ENCODE results near the gene KCTD20. TPM values are rescaled to one million over a fixed set of nuclear protein-coding genes. Genes with fewer than 3 reads are reported as not detected.

KCTD20 gene
- total and polyA plus RNA-seq, 2 of the 13 experiments (the other 11 are each of a cell fraction or from before 2014, with no cell fraction given): 52.7 to 67.1 TPM

DNA sequence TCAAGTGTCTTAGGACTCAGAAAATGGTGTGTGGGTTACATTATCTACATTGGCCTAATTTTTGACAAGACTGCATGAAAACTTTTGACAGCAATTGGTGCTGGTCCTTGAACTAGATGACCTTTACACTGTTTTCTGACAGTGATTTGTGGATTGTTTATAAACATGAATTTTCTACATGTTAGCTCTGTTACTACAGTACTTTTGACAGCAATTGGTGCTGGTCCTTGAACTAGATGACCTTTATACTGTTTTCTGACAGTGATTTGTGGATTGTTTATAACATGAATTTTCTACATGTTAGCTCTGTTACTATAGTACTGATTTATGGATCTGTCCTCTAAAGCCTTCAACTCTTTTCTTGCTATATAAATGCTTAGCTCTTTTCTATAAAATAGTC lies 16.7 kb downstream of the KCTD20 start (continued):
- TF ChIP-seq HDAC2 (CRISPR knock-in tag; IDR thresholded peaks at IDR 0.05) (peak; percentile 52; the same call in 1 of the 2 replicates), EED (CRISPR knock-in tag; IDR thresholded peaks at IDR 0.05) (no peak), ZNF160 (CRISPR knock-in tag; IDR thresholded peaks at IDR 0.05) (no peak), MIXL1 (CRISPR knock-in tag; IDR thresholded peaks at IDR 0.05) (0 out of 2 replicates have a peak, but pooled peaks have one; percentile 15), SSRP1 (CRISPR knock-in tag; IDR thresholded peaks at IDR 0.05) (no peak), POGZ (CRISPR knock-in tag; IDR thresholded peaks at IDR 0.05) (no peak), ZNF703 (CRISPR knock-in tag; IDR thresholded peaks at IDR 0.05; ENCODE audit: borderline replicate concordance) (no peak), GATAD2A (CRISPR knock-in tag; IDR thresholded peaks at IDR 0.05) (peak; percentile 26; the same call in 1 of the 2 replicates), MXI1 (IDR thresholded peaks at IDR 0.05; ENCODE audit: borderline replicate concordance, low read depth, low read length) (0 out of 3 replicates have a peak, but pooled peaks have one; percentile 42), GFI1 (CRISPR knock-in tag; IDR thresholded peaks at IDR 0.05; ENCODE audit: borderline replicate concordance) (peak; percentile 99), RARA (CRISPR knock-in tag; IDR thresholded peaks at IDR 0.05) (peak; percentile 48)
- TF ChIP-seq, protein P1, sequence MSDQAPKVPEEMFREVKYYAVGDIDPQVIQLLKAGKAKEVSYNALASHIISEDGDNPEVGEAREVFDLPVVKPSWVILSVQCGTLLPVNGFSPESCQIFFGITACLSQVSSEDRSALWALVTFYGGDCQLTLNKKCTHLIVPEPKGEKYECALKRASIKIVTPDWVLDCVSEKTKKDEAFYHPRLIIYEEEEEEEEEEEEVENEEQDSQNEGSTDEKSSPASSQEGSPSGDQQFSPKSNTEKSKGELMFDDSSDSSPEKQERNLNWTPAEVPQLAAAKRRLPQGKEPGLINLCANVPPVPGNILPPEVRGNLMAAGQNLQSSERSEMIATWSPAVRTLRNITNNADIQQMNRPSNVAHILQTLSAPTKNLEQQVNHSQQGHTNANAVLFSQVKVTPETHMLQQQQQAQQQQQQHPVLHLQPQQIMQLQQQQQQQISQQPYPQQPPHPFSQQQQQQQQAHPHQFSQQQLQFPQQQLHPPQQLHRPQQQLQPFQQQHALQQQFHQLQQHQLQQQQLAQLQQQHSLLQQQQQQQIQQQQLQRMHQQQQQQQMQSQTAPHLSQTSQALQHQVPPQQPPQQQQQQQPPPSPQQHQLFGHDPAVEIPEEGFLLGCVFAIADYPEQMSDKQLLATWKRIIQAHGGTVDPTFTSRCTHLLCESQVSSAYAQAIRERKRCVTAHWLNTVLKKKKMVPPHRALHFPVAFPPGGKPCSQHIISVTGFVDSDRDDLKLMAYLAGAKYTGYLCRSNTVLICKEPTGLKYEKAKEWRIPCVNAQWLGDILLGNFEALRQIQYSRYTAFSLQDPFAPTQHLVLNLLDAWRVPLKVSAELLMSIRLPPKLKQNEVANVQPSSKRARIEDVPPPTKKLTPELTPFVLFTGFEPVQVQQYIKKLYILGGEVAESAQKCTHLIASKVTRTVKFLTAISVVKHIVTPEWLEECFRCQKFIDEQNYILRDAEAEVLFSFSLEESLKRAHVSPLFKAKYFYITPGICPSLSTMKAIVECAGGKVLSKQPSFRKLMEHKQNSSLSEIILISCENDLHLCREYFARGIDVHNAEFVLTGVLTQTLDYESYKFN (CRISPR knock-in tag; conservative IDR thresholded peaks at IDR 0.05): peak; percentile 43; the same call in 1 of the 2 replicates
- TF ChIP-seq, protein P2, sequence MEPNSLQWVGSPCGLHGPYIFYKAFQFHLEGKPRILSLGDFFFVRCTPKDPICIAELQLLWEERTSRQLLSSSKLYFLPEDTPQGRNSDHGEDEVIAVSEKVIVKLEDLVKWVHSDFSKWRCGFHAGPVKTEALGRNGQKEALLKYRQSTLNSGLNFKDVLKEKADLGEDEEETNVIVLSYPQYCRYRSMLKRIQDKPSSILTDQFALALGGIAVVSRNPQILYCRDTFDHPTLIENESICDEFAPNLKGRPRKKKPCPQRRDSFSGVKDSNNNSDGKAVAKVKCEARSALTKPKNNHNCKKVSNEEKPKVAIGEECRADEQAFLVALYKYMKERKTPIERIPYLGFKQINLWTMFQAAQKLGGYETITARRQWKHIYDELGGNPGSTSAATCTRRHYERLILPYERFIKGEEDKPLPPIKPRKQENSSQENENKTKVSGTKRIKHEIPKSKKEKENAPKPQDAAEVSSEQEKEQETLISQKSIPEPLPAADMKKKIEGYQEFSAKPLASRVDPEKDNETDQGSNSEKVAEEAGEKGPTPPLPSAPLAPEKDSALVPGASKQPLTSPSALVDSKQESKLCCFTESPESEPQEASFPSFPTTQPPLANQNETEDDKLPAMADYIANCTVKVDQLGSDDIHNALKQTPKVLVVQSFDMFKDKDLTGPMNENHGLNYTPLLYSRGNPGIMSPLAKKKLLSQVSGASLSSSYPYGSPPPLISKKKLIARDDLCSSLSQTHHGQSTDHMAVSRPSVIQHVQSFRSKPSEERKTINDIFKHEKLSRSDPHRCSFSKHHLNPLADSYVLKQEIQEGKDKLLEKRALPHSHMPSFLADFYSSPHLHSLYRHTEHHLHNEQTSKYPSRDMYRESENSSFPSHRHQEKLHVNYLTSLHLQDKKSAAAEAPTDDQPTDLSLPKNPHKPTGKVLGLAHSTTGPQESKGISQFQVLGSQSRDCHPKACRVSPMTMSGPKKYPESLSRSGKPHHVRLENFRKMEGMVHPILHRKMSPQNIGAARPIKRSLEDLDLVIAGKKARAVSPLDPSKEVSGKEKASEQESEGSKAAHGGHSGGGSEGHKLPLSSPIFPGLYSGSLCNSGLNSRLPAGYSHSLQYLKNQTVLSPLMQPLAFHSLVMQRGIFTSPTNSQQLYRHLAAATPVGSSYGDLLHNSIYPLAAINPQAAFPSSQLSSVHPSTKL (CRISPR knock-in tag; IDR thresholded peaks at IDR 0.05): peak; percentile 15; the same call in 1 of the 2 replicates
- TF ChIP-seq, protein P3, sequence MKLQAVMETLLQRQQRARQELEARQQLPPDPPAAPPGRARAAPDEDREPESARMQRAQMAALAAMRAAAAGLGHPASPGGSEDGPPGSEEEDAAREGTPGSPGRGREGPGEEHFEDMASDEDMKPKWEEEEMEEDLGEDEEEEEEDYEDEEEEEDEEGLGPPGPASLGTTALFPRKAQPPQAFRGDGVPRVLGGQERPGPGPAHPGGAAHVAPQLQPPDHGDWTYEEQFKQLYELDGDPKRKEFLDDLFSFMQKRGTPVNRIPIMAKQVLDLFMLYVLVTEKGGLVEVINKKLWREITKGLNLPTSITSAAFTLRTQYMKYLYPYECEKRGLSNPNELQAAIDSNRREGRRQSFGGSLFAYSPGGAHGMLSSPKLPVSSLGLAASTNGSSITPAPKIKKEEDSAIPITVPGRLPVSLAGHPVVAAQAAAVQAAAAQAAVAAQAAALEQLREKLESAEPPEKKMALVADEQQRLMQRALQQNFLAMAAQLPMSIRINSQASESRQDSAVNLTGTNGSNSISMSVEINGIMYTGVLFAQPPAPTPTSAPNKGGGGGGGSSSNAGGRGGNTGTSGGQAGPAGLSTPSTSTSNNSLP (IDR thresholded peaks at IDR 0.05; ENCODE audit: low read depth, low read length): peak; percentile 68
- TF ChIP-seq, protein P4, sequence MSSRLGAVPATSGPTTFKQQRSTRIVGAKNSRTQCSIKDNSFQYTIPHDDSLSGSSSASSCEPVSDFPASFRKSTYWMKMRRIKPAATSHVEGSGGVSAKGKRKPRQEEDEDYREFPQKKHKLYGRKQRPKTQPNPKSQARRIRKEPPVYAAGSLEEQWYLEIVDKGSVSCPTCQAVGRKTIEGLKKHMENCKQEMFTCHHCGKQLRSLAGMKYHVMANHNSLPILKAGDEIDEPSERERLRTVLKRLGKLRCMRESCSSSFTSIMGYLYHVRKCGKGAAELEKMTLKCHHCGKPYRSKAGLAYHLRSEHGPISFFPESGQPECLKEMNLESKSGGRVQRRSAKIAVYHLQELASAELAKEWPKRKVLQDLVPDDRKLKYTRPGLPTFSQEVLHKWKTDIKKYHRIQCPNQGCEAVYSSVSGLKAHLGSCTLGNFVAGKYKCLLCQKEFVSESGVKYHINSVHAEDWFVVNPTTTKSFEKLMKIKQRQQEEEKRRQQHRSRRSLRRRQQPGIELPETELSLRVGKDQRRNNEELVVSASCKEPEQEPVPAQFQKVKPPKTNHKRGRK (CRISPR knock-in tag; IDR thresholded peaks at IDR 0.05): no peak

Data from HepG2 (cell line).